Osteocyte (in vitro differentiated cells): ENCODE measurements around the gene HMG20B. TPM values are rescaled to one million over a fixed set of nuclear protein-coding genes. Genes with fewer than 3 reads are reported as not detected.

Experiments used
- DNase-seq: peaks from one replicate; pipeline ENCODE4 v3.0.0; 2021; ENCODE audit warnings: mixed read lengths; ENCODE audit not compliant: unreplicated experiment; ENCODE audit errors: extremely low spot score
- H3K27ac Mint-ChIP-seq: one replicate; pipeline ENCODE4 v1.8.0; 2021; ENCODE audit warnings: mild to moderate bottlenecking, mixed read lengths; ENCODE audit not compliant: unreplicated experiment
- H3K27me3 Mint-ChIP-seq: one replicate; pipeline ENCODE4 v1.8.0; 2021; ENCODE audit warnings: mixed read lengths; ENCODE audit not compliant: unreplicated experiment
- H3K36me3 Mint-ChIP-seq: one replicate; pipeline ENCODE4 v1.8.0; 2021; ENCODE audit warnings: mixed read lengths; ENCODE audit not compliant: unreplicated experiment
- H3K4me1 Mint-ChIP-seq: one replicate; pipeline ENCODE4 v1.8.0; 2021; ENCODE audit warnings: mixed read lengths; ENCODE audit not compliant: unreplicated experiment
- H3K4me3 Mint-ChIP-seq: one replicate; pipeline ENCODE4 v1.8.0; 2021; ENCODE audit warnings: mild to moderate bottlenecking, moderate library complexity, mixed read lengths; ENCODE audit not compliant: unreplicated experiment
- H3K9me3 Mint-ChIP-seq: one replicate; pipeline ENCODE4 v1.8.0; 2021; ENCODE audit warnings: mixed read lengths; ENCODE audit not compliant: unreplicated experiment
- CTCF ChIP-seq: fragments of 200-600 bp; sonication (generic); IDR thresholded peaks from 2 replicates; pipeline ENCODE4 v1.5.0; 2021; ENCODE audit warnings: antibody characterized with exemption, mild to moderate bottlenecking, moderate library complexity
- total RNA-seq: library from RNA; stranded (reverse); gene quantifications from 2 replicates; pipeline ENCODE4 v1.2.1, GENCODE V29; 2021

The HMG20B gene
- total RNA-seq, 1 donor from 2014 or later = 81.4 TPM

- TF ChIP-seq CTCF = no peak
- no peak for DNase-seq
- H3K27ac Mint-ChIP-seq = no peak overlapping the region
- H3K4me1 Mint-ChIP-seq = peaks cover 19% of the 10 kb centered on the region
- no peaks in the 10 kb centered on the region for H3K9me3 Mint-ChIP-seq
- no peaks in the 10 kb centered on the region for H3K27me3 Mint-ChIP-seq
- no peak overlapping the region for H3K4me3 Mint-ChIP-seq
- no peaks in the 10 kb centered on the region for H3K36me3 Mint-ChIP-seq
Observed at GRCh38 chr19:3612330-3612729, 39.6 kb downstream of the HMG20B start.

- H3K9me3 Mint-ChIP-seq = no peaks in the 10 kb centered on the region
- no peaks in the 10 kb centered on the region for H3K27me3 Mint-ChIP-seq
- TF ChIP-seq CTCF = no peak
- no peak overlapping the region for H3K27ac Mint-ChIP-seq
- no peak for DNase-seq
- H3K36me3 Mint-ChIP-seq = no peaks in the 10 kb centered on the region
- no peak overlapping the region for H3K4me3 Mint-ChIP-seq
- peaks cover 11% of the 10 kb centered on the region for H3K4me1 Mint-ChIP-seq
Observed at GRCh38 chr19:3612901-3613741, 40.4 kb downstream of the HMG20B start.

DNA sequence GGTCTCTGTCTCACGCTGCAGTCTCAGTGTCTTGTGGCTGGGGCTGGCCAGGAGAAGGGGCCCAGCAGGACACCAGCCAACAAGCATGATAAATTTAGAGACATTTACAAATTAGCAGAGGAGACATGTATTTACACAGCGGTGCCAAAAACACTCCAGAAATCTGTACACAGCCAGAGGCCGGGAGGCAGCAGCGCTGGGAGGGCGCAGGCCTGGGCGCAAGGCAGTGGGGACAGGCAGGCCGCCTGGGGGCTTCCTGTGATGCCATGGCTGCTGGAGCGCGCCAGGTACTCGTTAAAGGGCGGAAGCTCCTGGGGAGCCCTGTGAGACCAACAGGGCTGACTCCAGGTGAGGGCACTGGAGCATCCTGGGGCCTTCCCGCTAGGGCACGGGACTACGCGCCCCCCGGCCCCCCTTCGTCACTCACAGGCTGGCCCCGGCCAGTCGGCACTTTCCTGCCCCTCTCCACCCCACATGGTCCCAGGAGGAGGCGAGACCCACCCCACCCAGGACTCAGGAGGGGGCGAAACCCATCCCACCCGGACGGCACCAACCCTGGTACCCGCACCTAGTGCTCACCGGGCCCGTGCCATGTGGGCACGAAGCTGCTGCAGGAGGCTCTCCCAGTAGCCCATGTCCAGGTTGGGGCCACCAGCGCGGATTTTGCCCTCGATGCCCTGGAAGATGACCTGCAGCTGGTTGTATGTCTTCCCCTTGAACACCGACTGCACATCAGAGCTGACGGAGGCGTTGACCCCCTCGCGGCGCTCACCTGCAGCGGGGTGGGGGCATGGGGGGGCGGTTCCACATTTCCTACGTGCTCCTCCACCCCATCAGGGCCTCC, 41.3 kb downstream of the HMG20B start:
- Mint-ChIP-seq H3K36me3 (no peaks in the 10 kb centered on the region), H3K9me3 (no peaks in the 10 kb centered on the region), H3K4me3 (no peak overlapping the region), H3K27ac (no peak overlapping the region), H3K4me1 (peaks cover 7% of the 10 kb centered on the region), H3K27me3 (no peaks in the 10 kb centered on the region)
- no peak for TF ChIP-seq CTCF
- DNase-seq = no peak

- Mint-ChIP-seq H3K4me1 (peaks cover 6% of the 10 kb centered on the region), H3K27ac (no peak overlapping the region), H3K36me3 (no peaks in the 10 kb centered on the region), H3K27me3 (no peaks in the 10 kb centered on the region), H3K4me3 (no peak overlapping the region), H3K9me3 (no peaks in the 10 kb centered on the region)
- TF ChIP-seq CTCF = no peak
- no peak for DNase-seq
Observed at GRCh38 chr19:3614858-3615505, 42.2 kb downstream of the HMG20B start.
